Effector CD4-positive, alpha-beta T cell (primary cell): ENCODE measurements around the gene TMEM164.
"Not testable (repeated sequence)": the region's sequence is repeated elsewhere in the genome, so short reads cannot be mapped to it uniquely, and the experiment has no call there.

Experiments used
- DNase-seq: peaks from one replicate; pipeline ENCODE4 v3.0.0-alpha.2; 2020
- total RNA-seq: gene quantifications from one replicate; lab custom pipeline; 2026; lab: John Stamatoyannopoulos, UW

Gene TMEM164
- total RNA-seq = 33.8 reads per million, percentile 59 among the genes with 10 or more reads in this experiment

GRCh38 chrX:110002300-110003166 lies at the start of gene TMEM164:
TMEM164 (plus strand) TSS chrX:110003114; CDS start chrX:110003775, 661 bp downstream.
- peak; percentile 63 for DNase-seq

GRCh38 chrX:109954333-109954732 lies 48.6 kb upstream of the TMEM164 start:
- no peak for DNase-seq

- DNase-seq = no peak
These were observed 48.0 kb upstream of the TMEM164 start for GRCh38 chrX:109954955-109955354.

GRCh38 chrX:109958266-109958665 lies 44.6 kb upstream of the TMEM164 start:
- no peak for DNase-seq

- DNase-seq = no peak
These were observed 43.5 kb upstream of the TMEM164 start for GRCh38 chrX:109959356-109959871.

GRCh38 chrX:109964390-109964789 lies 38.5 kb upstream of the TMEM164 start:
- no peak for DNase-seq

GRCh38 chrX:109966246-109966645 lies 36.7 kb upstream of the TMEM164 start:
- DNase-seq = no peak

- no peak for DNase-seq
These were observed 35.8 kb upstream of the TMEM164 start for GRCh38 chrX:109967156-109967555.

- DNase-seq = not testable (repeated sequence)
These were observed 32.1 kb upstream of the TMEM164 start for GRCh38 chrX:109970841-109971240.

- no peak for DNase-seq
These were observed 27.8 kb upstream of the TMEM164 start for GRCh38 chrX:109974906-109975655.

GRCh38 chrX:109985210-109985609 lies 17.7 kb upstream of the TMEM164 start:
- not testable (repeated sequence) for DNase-seq

GRCh38 chrX:109987884-109988283 lies 15.0 kb upstream of the TMEM164 start:
- DNase-seq = no peak

- no peak for DNase-seq
These were observed 12.2 kb upstream of the TMEM164 start for GRCh38 chrX:109990582-109991276.

- no peak for DNase-seq
These were observed 10.7 kb upstream of the TMEM164 start for GRCh38 chrX:109992203-109992602.

- DNase-seq = no peak
These were observed 7.8 kb upstream of the TMEM164 start for GRCh38 chrX:109995155-109995554.

- DNase-seq = no peak
These were observed 5.0 kb upstream of the TMEM164 start for GRCh38 chrX:109997786-109998452.

- no peak for DNase-seq
These were observed 2.9 kb upstream of the TMEM164 start for GRCh38 chrX:110000000-110000399.

GRCh38 chrX:110000847-110001713 lies 1.8 kb upstream of the TMEM164 start:
- DNase-seq = no peak

- no peak for DNase-seq
These were observed 1.1 kb upstream of the TMEM164 start for GRCh38 chrX:110001740-110002299.

- no peak for DNase-seq
These were observed 548 bp downstream of the TMEM164 start for GRCh38 chrX:110003167-110004156.
